GM10266 (cell line): ENCODE results near the gene MPP3.

Experiments
- DNase-seq: peaks from one replicate; pipeline ENCODE4 v3.0.0; 2012; ENCODE audit errors: extremely low spot score
- TF ChIP-seq, protein P1 (sequence below): IDR thresholded peaks from 2 replicates; pipeline ENCODE4 v1.5.1; 2012; ENCODE audit warnings: mild to moderate bottlenecking, low read depth; ENCODE audit not compliant: control insufficient read depth, insufficient read depth; ENCODE audit errors: missing control alignments

MPP3 gene, protein sequence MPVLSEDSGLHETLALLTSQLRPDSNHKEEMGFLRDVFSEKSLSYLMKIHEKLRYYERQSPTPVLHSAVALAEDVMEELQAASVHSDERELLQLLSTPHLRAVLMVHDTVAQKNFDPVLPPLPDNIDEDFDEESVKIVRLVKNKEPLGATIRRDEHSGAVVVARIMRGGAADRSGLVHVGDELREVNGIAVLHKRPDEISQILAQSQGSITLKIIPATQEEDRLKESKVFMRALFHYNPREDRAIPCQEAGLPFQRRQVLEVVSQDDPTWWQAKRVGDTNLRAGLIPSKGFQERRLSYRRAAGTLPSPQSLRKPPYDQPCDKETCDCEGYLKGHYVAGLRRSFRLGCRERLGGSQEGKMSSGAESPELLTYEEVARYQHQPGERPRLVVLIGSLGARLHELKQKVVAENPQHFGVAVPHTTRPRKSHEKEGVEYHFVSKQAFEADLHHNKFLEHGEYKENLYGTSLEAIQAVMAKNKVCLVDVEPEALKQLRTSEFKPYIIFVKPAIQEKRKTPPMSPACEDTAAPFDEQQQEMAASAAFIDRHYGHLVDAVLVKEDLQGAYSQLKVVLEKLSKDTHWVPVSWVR

DNA sequence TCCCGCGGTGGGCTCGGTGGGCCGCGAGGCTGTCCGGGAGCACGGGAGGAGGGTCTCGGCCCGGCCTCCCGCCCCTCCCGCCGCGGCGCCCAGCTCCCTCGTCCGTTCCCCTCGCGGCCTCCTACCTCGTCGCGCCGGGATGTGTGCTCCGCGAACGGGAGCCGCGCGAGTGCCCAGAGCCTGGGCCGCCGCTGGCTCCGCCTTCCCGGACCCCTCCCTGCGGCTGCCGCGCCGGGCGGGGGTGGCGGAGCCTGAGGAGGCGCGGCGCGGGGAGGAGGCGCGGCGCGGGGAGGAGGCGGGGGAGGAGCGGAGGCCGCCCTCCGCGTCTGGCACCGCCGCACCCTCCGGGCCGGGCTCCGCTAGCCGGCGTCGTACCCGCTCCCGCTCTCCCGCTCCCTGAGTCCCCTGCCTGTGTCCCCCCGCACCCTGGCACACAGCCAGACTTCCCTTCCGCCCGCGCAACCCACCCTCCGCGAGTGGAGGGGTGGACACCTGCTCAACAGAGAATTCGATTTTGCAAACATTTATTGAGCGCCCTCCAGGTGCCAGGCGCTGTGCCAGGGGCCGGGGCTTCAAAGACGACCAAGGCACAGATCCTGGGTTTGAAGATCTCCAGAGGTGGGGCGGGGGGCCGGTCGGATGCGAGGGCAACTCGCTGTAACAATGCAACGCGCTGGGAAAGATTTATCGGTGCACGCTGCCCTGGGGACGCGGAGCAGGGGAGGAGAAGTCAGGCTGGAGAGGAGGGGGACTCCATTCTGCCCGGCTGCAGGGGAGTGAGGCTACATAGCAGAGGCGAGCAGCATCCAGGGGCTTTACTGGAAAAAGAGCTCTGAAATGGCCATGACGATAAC, at the start of gene MPP3:
Gene MPP3, minus strand, starts transcription at position 171 of the 854 bp plus-strand sequence. CDS start 1,240 bp downstream, outside the sequence.
- TF ChIP-seq, protein P1, sequence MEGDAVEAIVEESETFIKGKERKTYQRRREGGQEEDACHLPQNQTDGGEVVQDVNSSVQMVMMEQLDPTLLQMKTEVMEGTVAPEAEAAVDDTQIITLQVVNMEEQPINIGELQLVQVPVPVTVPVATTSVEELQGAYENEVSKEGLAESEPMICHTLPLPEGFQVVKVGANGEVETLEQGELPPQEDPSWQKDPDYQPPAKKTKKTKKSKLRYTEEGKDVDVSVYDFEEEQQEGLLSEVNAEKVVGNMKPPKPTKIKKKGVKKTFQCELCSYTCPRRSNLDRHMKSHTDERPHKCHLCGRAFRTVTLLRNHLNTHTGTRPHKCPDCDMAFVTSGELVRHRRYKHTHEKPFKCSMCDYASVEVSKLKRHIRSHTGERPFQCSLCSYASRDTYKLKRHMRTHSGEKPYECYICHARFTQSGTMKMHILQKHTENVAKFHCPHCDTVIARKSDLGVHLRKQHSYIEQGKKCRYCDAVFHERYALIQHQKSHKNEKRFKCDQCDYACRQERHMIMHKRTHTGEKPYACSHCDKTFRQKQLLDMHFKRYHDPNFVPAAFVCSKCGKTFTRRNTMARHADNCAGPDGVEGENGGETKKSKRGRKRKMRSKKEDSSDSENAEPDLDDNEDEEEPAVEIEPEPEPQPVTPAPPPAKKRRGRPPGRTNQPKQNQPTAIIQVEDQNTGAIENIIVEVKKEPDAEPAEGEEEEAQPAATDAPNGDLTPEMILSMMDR, result no peak
- DNase-seq, result peak; percentile 69

DNA sequence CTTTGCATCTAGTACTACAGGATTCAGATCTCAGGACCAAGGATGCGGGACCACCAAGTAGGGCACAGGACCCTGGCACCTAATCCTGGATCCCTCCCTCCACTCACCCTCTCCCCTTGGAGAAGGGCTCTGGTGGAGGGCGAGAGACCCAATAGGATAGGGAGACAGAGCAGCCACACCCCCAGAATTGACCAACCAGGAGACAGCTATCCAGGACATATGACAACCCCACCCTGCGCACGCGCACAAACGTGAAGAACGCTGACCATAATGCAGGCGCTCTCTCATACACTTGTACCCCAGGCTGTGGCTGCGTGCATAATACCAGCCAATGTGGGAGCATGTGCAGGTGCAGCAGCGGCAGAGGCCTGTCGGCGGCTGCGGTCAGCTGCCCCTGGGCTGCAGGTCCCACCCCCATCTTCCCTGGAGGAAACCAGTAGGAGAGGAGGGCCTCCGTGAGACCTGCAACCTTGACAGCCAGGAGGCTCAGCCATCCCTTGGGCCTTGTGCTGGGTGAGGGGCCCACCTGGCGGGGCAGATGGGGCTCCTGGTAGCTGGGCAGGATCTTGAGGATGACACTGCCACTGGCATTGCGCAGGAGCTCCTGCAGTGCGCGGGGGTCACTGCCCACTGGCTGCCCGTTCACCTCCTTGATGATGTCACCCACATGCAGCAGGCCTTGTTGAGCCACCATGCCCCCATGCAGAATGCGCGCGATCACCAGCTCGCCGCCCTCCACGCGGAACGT, 49.0 kb upstream of the MPP3 start:
- TF ChIP-seq, protein P1, result no peak
- no peak for DNase-seq

DNA sequence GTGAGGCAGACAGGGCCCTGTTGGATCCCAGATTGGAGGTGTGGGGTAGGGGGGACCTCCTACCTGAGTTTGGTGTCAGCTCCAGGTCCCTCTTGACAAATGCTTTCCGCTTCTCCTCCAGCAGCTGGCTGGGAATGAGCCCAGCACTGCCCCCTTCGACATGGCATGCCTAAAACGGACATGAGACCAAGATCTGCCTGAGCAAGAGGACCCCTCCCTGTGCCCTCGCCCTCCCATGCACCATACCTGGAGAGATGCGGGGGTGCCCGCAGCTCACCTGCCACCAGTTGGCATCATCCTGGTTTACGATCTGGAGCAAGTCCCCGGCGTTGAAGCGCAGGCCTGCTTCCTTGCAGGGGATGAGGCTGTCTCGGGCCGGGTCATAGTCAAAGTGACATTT, 48.2 kb upstream of the MPP3 start:
- TF ChIP-seq, protein P1, result no peak
- no peak for DNase-seq

DNA sequence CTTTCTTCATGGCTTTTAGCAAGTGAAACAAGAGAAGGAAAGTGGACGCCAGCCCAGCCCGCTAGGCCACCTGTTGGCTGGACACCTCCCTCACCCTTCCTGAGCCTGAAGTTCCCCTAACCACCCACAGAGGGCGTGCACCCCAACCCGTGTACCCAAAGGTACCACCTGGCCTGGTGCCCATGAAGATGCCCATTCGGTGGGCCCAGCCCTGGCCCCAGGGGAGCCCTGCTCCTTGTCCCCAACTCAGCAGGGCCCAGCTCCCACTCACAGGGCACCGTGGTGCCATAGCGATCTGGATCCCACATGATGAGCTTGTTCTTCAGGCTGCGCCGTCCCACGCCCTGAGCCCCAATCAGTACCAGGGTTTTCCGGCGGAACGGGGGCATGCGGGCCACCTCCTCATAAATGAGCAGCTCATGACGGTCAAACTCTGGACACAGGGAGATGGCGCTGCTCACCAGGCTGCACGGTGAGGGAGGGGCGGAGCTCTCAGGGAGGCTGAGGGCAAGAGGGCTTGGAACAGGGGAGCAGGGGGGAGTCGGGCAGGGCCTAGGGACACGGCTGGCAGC, 47.6 kb upstream of the MPP3 start:
- peak; percentile 61 for DNase-seq
- TF ChIP-seq, protein P1, result peak; percentile 71

DNA sequence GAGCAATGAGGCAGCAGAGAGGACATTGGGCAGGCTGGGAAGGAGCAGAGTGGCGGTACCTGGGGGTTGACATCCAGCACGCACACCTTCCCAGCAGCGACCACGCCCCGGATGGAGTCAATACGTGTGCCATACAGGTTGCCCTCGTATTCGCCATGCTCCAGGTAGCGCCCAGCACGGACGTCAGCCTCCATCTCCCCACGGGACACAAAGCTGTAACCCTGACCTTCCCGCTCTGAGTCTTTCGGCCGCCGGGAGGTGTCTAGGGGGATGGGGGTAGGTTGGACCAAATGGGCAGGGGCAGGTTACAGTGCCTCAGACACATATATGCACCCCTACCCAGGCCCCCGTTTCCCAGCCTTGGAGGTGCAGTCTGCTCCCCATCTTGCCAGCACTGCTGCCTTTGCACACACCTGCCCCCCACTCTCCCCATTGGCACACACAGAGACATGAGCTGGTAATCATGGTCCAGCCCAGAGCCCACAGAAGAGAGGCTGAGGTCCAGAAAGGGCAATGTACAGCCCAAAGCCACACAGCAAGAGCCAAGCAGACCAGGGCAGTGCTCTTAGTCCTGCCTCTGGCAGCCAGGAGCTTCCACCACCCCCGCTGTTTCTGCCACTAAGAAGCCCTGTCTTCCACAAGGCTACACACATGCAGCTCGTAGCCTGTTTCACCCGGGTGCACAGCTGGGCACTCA, 46.9 kb upstream of the MPP3 start:
- TF ChIP-seq, protein P1, result no peak
- DNase-seq, result no peak
